Measurements from ENCODE around the gene MAP3K14.

DNA sequence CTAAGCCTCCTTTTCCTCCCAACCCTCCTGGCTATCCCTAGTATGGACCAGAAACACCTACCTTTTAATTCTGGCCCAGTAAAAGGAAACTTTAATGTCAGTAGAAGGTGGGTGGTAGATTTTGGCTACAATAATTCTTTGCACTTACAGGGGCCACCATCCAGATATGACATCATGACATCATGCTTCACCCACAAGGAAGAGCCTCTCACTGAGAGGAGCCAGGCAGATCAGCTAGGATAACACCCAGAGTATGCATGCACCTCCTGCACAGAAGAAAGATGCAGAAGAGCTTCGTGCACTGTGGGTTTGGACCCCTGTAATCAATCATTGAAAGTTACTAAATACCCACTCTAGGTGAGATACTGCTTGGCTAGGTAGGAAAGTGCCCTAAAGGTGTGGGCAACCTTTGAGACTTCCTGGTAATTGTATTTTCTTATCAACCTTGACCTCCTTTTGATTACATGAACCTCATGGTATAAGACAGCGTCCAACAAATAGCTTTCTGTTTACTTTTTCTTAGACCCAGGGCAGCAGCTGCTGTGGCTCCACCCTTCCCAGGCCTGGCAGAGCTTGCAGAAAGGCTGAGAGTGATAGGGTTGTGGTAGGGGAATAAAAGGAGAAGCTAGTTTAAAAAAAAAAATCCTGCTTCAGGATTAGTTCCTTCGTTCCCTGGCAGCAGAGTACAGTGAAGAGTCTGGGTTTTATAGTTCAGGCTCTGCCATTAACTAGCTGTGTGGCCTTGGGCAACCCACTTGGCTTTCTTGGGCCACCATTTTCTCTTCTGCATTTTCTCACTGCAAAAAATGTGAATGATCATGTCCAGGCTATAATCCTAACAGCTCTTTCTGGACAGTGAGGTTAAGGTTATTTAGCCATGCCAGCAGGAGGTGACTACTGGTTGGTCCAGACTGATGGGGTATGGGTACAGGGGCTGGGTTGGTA lies 6.2 kb downstream of the MAP3K14 start:
- no peak for TF ChIP-seq TCF7L2 (IDR thresholded peaks at IDR 0.05; ENCODE audit: borderline replicate concordance, extremely low read depth, insufficient read depth, insufficient read length)
- TF ChIP-seq, protein P1, sequence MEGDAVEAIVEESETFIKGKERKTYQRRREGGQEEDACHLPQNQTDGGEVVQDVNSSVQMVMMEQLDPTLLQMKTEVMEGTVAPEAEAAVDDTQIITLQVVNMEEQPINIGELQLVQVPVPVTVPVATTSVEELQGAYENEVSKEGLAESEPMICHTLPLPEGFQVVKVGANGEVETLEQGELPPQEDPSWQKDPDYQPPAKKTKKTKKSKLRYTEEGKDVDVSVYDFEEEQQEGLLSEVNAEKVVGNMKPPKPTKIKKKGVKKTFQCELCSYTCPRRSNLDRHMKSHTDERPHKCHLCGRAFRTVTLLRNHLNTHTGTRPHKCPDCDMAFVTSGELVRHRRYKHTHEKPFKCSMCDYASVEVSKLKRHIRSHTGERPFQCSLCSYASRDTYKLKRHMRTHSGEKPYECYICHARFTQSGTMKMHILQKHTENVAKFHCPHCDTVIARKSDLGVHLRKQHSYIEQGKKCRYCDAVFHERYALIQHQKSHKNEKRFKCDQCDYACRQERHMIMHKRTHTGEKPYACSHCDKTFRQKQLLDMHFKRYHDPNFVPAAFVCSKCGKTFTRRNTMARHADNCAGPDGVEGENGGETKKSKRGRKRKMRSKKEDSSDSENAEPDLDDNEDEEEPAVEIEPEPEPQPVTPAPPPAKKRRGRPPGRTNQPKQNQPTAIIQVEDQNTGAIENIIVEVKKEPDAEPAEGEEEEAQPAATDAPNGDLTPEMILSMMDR (IDR thresholded peaks at IDR 0.05 in 2 of 3, conservative IDR thresholded peaks at IDR 0.05 in 1 of 3; ENCODE audit: borderline replicate concordance in 1 of 3, insufficient read depth in 1 of 3, low read depth in 2 of 3, low read length in 2 of 3): no peak

All from HCT116 (cell line).